Measurements from ENCODE around the gene DOCK2.
A peak's percentile ranks its signal among the peaks of the same experiment; 100 is the strongest.
"Not testable (repeated sequence)": the region's sequence is repeated elsewhere in the genome, so short reads cannot be mapped to it uniquely, and the experiment has no call there.

Gene DOCK2

GRCh38 chr5:169828385-169828784 lies 191.3 kb downstream of the DOCK2 start:
- ATAC-seq (ENCODE audit: low read depth) (no peak), DNase-seq (ENCODE audit: low spot score) (no peak)
- Histone ChIP-seq H3K9me3 (ENCODE audit: severe bottlenecking) (no peaks in the 10 kb centered on the region), H3K4me3 (ENCODE audit: severe bottlenecking) (no peak overlapping the region), H3K27me3 (ENCODE audit: insufficient read depth, poor library complexity, severe bottlenecking) (no peaks in the 10 kb centered on the region), H3K36me3 (ENCODE audit: low read depth) (no peaks in the 10 kb centered on the region), H3K27ac (ENCODE audit: poor library complexity, severe bottlenecking) (no peak overlapping the region), H3K4me1 (ENCODE audit: insufficient read depth, poor library complexity, severe bottlenecking) (peaks cover 7% of the 10 kb centered on the region)
- no peak for TF ChIP-seq CTCF (IDR thresholded peaks at IDR 0.05; ENCODE audit: poor library complexity, severe bottlenecking)

- DNase-seq (ENCODE audit: low spot score) (no peak), ATAC-seq (ENCODE audit: low read depth) (peak; percentile 79)
- no peaks in the 10 kb centered on the region for H3K36me3 ChIP-seq (ENCODE audit: low read depth)
- peaks cover 7% of the 10 kb centered on the region for H3K4me1 ChIP-seq (ENCODE audit: insufficient read depth, poor library complexity, severe bottlenecking)
- H3K27ac ChIP-seq (ENCODE audit: poor library complexity, severe bottlenecking): no peak overlapping the region
- no peaks in the 10 kb centered on the region for H3K27me3 ChIP-seq (ENCODE audit: insufficient read depth, poor library complexity, severe bottlenecking)
- no peak for TF ChIP-seq CTCF (IDR thresholded peaks at IDR 0.05; ENCODE audit: poor library complexity, severe bottlenecking)
- no peaks in the 10 kb centered on the region for H3K9me3 ChIP-seq (ENCODE audit: severe bottlenecking)
- H3K4me3 ChIP-seq (ENCODE audit: severe bottlenecking): no peak overlapping the region
Measured at GRCh38 chr5:169831331-169831730, 194.3 kb downstream of the DOCK2 start.

GRCh38 chr5:169832304-169832703 lies 195.2 kb downstream of the DOCK2 start:
- no peak overlapping the region for H3K4me3 ChIP-seq (ENCODE audit: severe bottlenecking)
- H3K36me3 ChIP-seq (ENCODE audit: low read depth): no peaks in the 10 kb centered on the region
- DNase-seq (ENCODE audit: low spot score) (no peak), ATAC-seq (ENCODE audit: low read depth) (no peak)
- H3K9me3 ChIP-seq (ENCODE audit: severe bottlenecking): no peaks in the 10 kb centered on the region
- H3K27me3 ChIP-seq (ENCODE audit: insufficient read depth, poor library complexity, severe bottlenecking): no peaks in the 10 kb centered on the region
- TF ChIP-seq CTCF (IDR thresholded peaks at IDR 0.05; ENCODE audit: poor library complexity, severe bottlenecking): no peak
- H3K27ac ChIP-seq (ENCODE audit: poor library complexity, severe bottlenecking): no peak overlapping the region
- H3K4me1 ChIP-seq (ENCODE audit: insufficient read depth, poor library complexity, severe bottlenecking): peaks cover 7% of the 10 kb centered on the region

GRCh38 chr5:169832845-169833244 lies 195.8 kb downstream of the DOCK2 start:
- Histone ChIP-seq H3K9me3 (ENCODE audit: severe bottlenecking) (no peaks in the 10 kb centered on the region), H3K4me1 (ENCODE audit: insufficient read depth, poor library complexity, severe bottlenecking) (peaks cover 7% of the 10 kb centered on the region), H3K4me3 (ENCODE audit: severe bottlenecking) (no peak overlapping the region), H3K36me3 (ENCODE audit: low read depth) (no peaks in the 10 kb centered on the region), H3K27ac (ENCODE audit: poor library complexity, severe bottlenecking) (no peak overlapping the region), H3K27me3 (ENCODE audit: insufficient read depth, poor library complexity, severe bottlenecking) (no peaks in the 10 kb centered on the region)
- no peak for TF ChIP-seq CTCF (IDR thresholded peaks at IDR 0.05; ENCODE audit: poor library complexity, severe bottlenecking)
- ATAC-seq (ENCODE audit: low read depth) (no peak), DNase-seq (ENCODE audit: low spot score) (no peak)

GRCh38 chr5:169833681-169834292 lies 196.7 kb downstream of the DOCK2 start:
- not testable (repeated sequence) for H3K4me3 ChIP-seq (ENCODE audit: severe bottlenecking); DNase-seq (ENCODE audit: low spot score); H3K27me3 ChIP-seq (ENCODE audit: insufficient read depth, poor library complexity, severe bottlenecking); H3K9me3 ChIP-seq (ENCODE audit: severe bottlenecking); H3K4me1 ChIP-seq (ENCODE audit: insufficient read depth, poor library complexity, severe bottlenecking); H3K36me3 ChIP-seq (ENCODE audit: low read depth); ATAC-seq (ENCODE audit: low read depth); H3K27ac ChIP-seq (ENCODE audit: poor library complexity, severe bottlenecking)

GRCh38 chr5:169834540-169834939 lies 197.5 kb downstream of the DOCK2 start:
- not testable (repeated sequence) for H3K4me1 ChIP-seq (ENCODE audit: insufficient read depth, poor library complexity, severe bottlenecking); H3K4me3 ChIP-seq (ENCODE audit: severe bottlenecking); ATAC-seq (ENCODE audit: low read depth); H3K27ac ChIP-seq (ENCODE audit: poor library complexity, severe bottlenecking); H3K36me3 ChIP-seq (ENCODE audit: low read depth); H3K27me3 ChIP-seq (ENCODE audit: insufficient read depth, poor library complexity, severe bottlenecking); H3K9me3 ChIP-seq (ENCODE audit: severe bottlenecking); DNase-seq (ENCODE audit: low spot score)
